Kidney glomerular epithelial cell (primary cell): ENCODE data around the gene LRRC4C.
A peak's percentile ranks its signal among the peaks of the same experiment; 100 is the strongest.
"Not testable (repeated sequence)": the region's sequence is repeated elsewhere in the genome, so short reads cannot be mapped to it uniquely, and the experiment has no call there.

Source experiments
- DNase-seq: peaks from one replicate; lab custom pipeline; 2025; lab: John Stamatoyannopoulos, UW

Gene LRRC4C

DNA sequence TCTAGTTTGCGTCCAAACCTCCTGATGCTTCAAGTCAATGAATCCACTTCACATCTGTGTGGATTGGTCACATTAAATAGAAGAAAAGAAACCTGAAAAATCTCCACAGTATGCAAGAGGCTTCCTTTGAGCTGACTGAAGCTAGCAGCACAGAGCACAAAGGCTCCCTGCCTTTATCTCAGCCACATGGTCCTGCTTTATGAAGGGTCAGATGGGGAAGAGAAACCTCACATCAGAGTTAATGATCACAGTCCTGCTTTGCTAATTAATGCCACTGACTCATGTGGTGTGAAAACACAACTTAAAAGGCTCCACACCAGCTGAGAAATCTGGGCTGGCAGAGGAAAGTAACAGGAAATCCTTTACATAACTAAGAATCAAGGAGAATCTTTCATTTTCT, 1291.0 kb downstream of the LRRC4C start:
- no peak for DNase-seq

- DNase-seq: not testable (repeated sequence)
Observed at GRCh38 chr11:40167805-40168204, 1291.6 kb downstream of the LRRC4C start.

DNA sequence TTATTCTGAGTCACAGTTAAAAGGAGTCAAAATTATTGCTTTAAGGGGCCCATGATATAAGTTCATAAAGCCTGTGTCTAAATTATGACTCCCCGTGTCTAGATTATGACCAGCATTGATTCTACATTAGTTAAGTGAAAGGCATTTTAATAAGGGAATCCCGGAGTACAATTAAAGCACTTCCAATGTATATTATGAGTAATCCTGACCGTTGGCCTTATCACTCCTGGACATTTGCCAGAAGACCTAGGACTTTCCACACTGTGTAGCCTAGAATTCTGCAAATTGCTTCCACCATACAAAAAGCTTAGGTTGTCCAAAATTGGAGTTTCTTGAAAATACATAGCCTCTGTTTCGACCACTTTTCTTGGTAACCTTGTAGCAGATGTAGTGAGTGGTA, 1292.6 kb downstream of the LRRC4C start:
- DNase-seq: no peak

DNA sequence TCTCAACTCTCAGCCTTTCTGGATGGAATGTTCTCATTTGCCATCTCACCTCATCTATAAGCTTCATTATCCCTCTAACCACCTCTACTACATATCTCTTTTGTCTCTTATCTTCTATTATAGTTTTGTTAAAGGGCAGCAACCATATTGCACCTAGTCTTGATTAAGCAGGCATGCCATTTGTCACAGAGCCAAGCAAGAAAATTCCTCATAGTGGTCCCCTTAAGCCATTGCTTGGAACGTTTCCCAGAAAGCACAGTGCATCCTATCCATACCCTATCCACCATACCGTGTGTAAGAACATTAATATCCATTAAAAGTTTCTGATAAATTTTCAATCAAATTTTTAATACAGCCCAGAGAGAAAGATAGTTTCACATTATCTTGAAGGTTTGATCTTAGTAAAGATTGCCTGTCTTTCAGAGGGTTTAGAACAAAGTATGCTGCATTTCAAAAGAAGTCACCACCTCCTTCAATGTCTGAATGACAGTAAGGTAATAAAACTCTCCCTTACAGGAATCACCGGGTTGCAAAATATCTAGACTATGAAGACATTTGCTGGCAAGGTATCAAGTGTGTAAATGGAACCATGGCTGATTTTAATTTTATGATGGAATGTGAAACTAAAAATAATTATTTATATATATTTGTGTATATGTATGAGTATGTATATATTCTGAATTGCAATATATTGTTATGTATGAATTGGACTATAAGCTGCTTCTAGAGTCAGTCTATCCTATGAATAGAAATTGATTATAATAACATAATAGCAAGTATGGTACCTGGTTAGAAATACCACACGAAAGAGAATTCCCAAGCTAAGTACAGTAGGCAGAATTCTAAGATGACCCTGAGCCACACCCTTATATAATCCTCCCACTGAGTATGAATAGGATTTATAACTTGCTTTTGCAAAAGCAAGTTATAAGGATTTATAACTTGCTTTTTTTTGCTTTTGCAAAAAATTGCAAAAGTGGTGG, 1296.3 kb downstream of the LRRC4C start:
- DNase-seq: no peak

DNA sequence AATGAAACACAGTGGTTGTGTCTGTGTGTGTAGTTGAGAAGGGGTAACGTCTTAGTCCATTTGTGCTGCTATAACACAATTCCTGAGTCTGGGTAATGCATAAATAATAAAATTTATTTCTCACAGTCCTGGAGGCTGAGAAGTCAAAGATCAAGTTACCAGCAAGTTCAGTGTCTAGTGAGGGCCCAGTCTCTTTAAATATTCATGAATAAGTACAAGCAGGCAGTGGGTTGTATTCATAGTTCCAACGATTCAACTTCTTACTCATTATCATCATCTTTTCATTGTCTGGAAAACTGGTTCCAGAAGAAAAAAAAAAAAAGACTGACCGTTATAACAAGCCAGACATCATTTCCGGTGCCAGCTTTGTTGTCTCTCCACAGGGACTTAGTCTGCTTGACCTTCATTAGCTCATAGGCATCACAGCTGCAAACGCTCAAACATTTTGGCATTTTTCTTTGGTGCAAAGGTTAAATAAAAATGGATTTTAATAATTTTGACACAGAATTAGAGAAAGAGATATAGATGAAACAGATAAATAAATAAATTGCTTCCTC, 1297.5 kb downstream of the LRRC4C start:
- no peak for DNase-seq

DNA sequence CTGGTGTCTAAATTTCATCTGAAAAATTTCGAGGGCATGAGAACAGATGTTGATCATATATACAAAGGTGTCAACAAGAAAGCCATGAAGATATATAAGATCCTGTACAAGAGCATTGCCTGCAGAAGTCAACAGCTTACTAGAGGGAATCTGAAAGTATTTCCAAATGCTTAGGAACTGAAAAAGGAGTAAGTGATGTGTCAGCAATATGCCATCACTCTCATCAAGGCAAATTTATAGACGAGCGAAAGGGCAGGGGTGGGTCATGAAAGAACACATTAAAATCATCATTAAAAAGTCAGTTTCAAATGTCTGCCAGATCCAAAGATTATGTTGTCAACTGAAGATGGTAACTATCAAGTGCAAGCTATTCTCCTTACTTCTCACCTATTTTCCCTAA, 1299.0 kb downstream of the LRRC4C start:
- no peak for DNase-seq

- DNase-seq: no peak
Observed at GRCh38 chr11:40149721-40150120, 1309.7 kb downstream of the LRRC4C start.

DNA sequence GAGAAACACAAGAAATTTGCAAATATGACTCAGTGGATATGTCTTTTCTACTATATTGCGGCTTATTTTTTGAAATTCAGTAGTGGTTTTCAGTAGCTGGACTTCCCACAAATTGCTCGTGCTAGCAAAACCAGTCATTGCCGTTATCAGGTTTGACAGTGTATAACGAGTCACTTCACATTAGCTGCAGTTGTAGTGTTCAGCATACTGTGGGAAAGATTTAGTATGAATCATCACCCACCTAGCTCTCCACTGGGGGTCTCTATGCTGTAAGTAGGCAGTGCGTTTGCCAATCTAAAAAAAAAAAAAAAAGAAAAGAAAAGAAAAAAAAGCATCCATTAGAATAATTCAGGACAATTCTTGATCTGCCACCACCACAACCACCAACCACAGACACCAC, 1318.9 kb downstream of the LRRC4C start:
- DNase-seq: no peak

DNA sequence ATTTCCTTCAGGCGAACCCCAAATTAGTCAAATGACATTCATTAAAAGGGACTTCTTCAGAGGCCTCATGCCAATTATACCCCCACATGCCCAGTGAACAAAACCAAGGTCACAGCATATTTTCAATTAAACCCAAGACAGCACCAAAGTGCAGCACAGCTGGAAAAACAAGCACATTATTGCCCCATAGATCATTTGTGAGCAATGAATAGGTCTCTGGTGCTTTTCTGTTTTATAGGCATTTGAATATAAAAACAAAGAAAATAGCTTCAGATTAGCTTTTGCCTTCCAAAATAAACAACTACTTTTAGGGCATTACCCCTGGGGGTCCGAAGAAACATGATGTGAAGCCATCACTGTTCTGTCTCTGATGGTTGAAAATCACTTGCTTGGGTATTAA, 1319.9 kb downstream of the LRRC4C start:
- DNase-seq: no peak

DNA sequence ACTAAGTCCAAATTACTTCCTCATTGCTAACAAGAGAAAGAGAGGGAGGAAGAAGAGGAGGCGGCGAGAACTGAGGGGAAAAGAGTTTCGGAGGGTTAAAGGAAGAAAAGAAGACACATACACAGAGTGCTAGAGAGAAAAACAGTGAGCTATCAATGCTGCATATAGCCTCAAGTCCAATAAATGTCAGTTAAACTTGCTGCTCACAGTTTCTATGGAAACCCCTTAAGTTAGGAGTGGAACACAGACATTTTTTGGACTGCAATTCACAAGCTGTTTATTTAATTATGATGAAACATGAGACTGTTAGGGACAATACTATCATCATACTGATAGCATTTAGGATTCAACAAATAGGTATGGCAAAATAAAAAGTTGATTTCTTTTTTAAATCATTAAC, 1320.4 kb downstream of the LRRC4C start:
- no peak for DNase-seq

DNA sequence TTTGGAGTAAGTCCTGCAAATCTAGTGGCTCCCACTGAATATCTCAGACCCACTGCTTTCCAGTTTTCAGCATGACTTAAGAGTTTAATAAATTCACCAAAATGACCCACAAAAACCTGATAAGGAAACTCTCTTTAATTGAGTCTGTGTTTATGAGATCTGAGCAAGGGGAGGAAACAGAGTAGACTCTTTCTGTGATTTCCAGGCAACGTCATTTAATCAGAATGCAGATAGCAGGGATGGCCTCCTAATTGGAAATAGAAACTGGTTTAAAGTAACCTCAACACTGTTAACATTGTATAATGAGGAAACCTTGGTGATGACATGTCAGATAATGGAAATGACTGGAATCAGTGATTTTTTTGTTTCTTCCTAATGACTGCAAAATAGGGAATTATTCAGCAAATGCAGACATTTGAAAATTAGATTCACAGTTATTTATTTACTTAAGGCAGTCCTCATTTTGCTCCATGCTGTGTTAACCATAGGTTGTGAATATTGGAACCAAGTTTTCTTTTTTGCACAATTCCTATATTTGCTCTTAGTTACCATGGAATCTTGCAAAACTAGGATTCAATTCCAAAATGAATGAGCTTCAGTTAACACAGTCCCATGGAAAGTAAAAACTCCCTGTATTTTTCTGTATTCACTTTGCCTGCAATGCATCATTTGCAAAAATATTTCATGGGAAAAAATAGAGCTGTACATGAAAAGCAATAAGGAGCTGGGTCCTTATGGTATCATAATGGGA, 1324.5 kb downstream of the LRRC4C start:
- no peak for DNase-seq

- DNase-seq: no peak
Observed at GRCh38 chr11:40133498-40133897, 1326.0 kb downstream of the LRRC4C start.

DNA sequence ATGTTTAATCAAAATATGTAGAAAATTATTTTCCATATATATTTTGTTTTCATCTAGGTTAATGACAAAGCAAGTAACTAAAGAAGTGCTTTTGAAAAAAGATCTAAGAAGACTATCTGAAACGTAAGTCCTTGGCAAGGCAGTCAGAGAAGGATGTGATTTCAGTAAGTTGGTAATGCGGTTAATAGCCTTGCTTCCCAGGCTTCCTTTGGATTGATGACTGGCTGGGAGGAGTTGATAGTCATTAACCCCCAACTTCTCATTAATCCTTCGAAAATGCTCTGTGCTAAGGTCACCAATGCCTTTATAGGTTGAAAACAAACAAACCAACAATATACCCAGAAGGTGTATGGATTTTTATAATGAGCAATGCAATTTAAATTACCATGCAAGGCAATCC, 1326.5 kb downstream of the LRRC4C start:
- DNase-seq: no peak

DNA sequence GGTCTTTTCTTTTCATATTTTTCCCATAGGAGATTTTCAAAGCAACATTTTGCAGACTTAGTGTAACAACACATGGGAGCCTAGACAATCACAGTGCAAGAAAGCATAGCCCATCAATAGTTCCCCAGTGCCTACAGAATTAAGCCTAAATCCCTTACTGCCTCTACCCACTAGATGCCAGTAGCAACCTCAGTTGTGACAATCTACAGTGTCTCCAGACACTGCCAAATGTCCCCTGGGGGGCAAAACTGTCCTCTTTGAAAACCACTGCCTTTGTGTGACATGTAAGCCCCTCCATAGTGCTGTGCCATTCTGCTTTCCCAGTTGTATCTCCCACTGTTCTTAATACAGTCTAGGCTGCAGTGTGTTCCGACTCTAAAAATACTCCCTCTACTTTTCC, 1329.0 kb downstream of the LRRC4C start:
- no peak for DNase-seq

DNA sequence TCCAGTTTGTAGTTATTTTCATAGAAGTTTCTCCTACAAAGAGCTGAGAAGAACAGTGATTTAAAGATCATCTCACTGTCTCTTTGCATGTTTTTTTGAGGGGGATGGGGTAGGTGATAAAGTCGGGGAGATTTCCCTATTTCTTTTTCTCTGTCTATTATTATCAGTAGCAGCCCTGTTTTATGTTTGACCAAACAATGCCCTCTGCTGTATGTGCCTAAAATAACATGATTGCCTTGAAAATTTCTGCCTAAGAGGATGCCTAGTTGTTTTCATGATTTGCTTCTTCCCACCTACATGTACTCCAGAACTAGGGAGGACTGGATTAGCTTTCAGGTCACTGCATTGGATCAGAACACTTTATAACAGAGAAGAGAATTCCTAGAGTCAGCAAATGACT, 1330.2 kb downstream of the LRRC4C start:
- DNase-seq: peak; percentile 3

DNA sequence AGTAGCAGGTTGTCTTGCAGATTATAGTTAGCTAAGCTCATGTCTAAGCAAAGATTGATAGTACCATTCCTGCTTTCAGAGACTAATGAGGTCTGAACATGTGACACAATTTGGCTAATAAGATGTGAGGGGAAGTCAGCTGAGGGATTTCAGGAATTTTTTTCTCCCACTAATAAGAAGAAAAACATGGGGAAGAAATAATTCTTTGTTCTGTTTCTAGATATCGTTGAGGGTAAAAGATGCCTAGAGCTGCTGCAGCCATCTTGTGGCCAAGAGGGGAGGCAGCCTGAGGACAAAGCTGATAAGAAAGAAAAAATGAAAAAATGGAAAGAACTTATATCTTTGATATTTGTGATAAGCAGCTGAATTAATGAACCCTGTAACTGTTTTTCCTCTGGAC, 1334.4 kb downstream of the LRRC4C start:
- DNase-seq: peak; percentile 64

DNA sequence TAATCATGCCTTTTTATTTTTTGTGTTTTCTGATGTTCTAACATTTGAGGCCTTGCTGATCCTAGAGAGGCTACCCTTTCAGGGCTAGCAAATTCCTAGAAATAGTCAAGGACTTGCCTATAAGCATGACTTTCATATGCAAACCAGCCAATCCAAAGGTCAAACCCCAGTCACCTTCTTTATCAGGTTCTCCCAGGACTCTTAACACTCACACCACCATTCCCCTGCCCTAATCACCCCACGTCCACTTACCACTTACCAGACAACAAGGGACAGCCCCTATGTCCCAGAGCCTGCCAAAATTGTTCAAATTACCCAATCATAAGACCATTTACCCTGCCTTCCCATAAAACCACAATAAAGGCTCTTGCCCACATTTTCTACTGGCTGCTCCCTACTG, 1339.8 kb downstream of the LRRC4C start:
- no peak for DNase-seq

DNA sequence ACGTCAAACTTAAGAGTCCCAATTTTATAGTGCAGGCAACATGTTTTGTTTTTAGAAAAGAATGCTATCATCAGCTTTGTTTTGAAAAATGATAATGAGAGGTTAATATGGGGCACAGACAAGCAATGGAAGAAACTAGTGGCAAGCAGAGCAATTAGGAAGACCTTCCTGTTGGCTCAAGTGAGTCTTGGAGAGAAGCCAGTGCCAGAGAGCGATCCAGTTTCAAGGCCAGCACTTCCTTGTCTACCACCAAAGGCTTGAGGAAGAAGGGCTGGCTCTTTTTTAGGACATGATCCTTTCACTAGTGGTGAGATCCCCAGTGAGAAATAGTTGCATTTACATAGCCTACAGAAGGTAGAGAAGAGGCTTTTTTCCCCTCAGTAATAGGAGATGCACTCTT, 1340.7 kb downstream of the LRRC4C start:
- no peak for DNase-seq

GRCh38 chr11:40118026-40118425, 1341.4 kb downstream of the LRRC4C start:
- DNase-seq: no peak

DNA sequence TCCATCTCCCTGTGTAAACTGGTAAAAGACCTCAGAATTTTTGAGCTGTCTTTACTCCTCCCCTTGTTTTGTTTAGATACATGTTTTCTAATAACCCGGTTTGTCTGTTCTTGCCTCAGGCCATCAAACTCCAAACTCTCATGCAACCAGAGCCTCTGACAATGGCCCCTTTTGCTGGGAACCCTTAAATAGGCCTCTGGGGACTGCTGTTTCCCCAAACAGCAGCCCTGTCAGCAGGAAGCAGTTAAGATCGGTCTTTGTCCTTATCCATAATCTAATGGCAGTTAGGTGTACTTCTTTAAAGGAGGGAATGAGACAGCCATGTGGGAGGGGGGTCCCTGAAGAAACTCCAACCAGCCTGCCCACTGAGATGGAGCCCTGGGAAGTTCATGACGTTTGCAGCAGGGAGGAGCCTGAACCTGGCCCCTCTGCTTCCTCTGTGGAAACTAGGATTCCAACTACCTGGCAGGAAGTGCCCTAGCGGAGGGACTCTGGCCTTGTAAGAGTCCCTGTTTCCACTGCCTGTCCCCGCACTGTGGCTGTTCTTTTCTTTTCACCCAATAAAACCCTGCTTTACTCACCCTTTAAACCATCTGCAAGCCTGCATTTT, 1354.4 kb downstream of the LRRC4C start:
- no peak for DNase-seq

DNA sequence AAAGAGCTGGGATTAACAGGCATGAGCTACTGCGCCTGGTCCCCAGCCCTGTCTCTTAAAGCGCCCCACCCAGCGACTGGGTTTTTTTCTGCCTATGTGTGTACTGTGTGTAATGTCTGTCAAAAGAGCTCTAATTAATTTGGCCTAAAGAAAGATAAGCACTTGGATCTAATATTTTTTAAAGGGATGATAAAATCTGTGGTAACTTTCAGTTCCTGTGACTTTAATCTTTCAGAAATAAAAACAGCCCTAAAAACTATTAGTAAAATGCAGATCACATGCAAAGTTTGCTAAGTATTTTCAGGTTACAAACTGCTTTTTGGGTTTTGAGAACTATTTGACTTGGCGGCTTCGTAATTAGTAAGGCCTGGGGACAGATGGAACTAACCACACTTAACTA, 1358.7 kb downstream of the LRRC4C start:
- DNase-seq: no peak

DNA sequence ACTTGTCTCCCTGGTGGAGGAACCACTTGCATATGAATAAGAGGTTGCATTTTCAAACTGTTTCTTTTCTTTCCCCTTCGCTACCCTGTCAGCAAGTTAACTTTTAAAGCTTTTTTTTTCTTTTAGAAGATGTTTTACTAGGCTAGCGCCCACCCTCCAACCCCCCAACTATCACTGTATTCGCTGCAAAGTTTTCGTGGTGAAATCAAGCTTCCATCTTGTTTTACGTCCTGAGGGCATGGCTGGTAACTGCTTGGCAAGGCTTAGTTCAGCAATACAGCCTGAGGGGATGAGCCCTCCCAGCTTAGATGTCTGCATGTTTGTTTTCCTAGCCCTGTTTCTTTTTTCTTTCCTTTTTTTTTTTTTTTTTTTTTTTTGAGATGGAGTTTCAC, 1359.3 kb downstream of the LRRC4C start:
- DNase-seq: no peak
